Endothelial cell (in vitro differentiated cells): Measurements from ENCODE around the gene CGN. TPM values are rescaled to one million over a fixed set of nuclear protein-coding genes. Genes with fewer than 3 reads are reported as not detected.

Source experiments
- DNase-seq: peaks from one replicate; pipeline ENCODE4 v3.0.0; 2021; ENCODE audit warnings: low spot score
- H3K27ac Mint-ChIP-seq: one replicate; pipeline ENCODE4 v1.8.0; 2021; ENCODE audit warnings: mixed read lengths, inconsistent platforms; ENCODE audit not compliant: unreplicated experiment
- H3K27me3 Mint-ChIP-seq: one replicate; pipeline ENCODE4 v1.8.0; 2021; ENCODE audit warnings: mild to moderate bottlenecking, moderate library complexity, mixed read lengths, inconsistent platforms; ENCODE audit not compliant: unreplicated experiment
- H3K36me3 Mint-ChIP-seq: one replicate; pipeline ENCODE4 v1.8.0; 2021; ENCODE audit warnings: mild to moderate bottlenecking, low read depth, mixed read lengths, inconsistent platforms; ENCODE audit not compliant: unreplicated experiment
- H3K4me1 Mint-ChIP-seq: one replicate; pipeline ENCODE4 v1.8.0; 2021; ENCODE audit warnings: mild to moderate bottlenecking, mixed read lengths, inconsistent platforms; ENCODE audit not compliant: unreplicated experiment
- H3K4me3 Mint-ChIP-seq: one replicate; pipeline ENCODE4 v1.8.0; 2021; ENCODE audit warnings: mild to moderate bottlenecking, mixed read lengths, inconsistent platforms; ENCODE audit not compliant: unreplicated experiment
- H3K9me3 Mint-ChIP-seq: one replicate; pipeline ENCODE4 v1.8.0; 2021; ENCODE audit warnings: mixed read lengths, inconsistent platforms; ENCODE audit not compliant: unreplicated experiment
- CTCF ChIP-seq: fragments of 200-600 bp; sonication (generic); IDR thresholded peaks from one replicate; pipeline ENCODE4 v1.5.0; 2021; ENCODE audit warnings: antibody characterized with exemption; ENCODE audit not compliant: unreplicated experiment
- total RNA-seq: library from RNA; stranded (reverse); fragmentation: NEBNext Ultra II Directional; extraction: Animal tissue kit (Norgen Biotek cat#: 25700); gene quantifications from one replicate; pipeline ENCODE4 v1.2.1, GENCODE V29; 2021; ENCODE audit not compliant: unreplicated experiment

Gene CGN
- total RNA-seq, 1 donor from 2014 or later = 50.7 TPM

GRCh38 chr1:151581451-151581850 is 70.3 kb downstream of the CGN start:
- no peaks in the 10 kb centered on the region for H3K4me1 Mint-ChIP-seq
- no peaks in the 10 kb centered on the region for H3K27me3 Mint-ChIP-seq
- H3K36me3 Mint-ChIP-seq = peaks cover 32% of the 10 kb centered on the region
- no peak overlapping the region for H3K27ac Mint-ChIP-seq
- H3K4me3 Mint-ChIP-seq = no peak overlapping the region
- H3K9me3 Mint-ChIP-seq = no peaks in the 10 kb centered on the region
- DNase-seq = no peak
- no peak for TF ChIP-seq CTCF

GRCh38 chr1:151581921-151582320 is 70.7 kb downstream of the CGN start:
- Mint-ChIP-seq H3K4me3 (no peak overlapping the region), H3K27ac (no peak overlapping the region), H3K27me3 (no peaks in the 10 kb centered on the region), H3K36me3 (peaks cover 32% of the 10 kb centered on the region), H3K4me1 (no peaks in the 10 kb centered on the region), H3K9me3 (no peaks in the 10 kb centered on the region)
- no peak for DNase-seq
- TF ChIP-seq CTCF = no peak

GRCh38 chr1:151583796-151584195 is 72.6 kb downstream of the CGN start:
- no peaks in the 10 kb centered on the region for H3K4me1 Mint-ChIP-seq
- DNase-seq = no peak

GRCh38 chr1:151584278-151584677 is 73.1 kb downstream of the CGN start:
- H3K27ac Mint-ChIP-seq = no peak overlapping the region
- no peak for TF ChIP-seq CTCF
- peaks cover 25% of the 10 kb centered on the region for H3K36me3 Mint-ChIP-seq
- no peaks in the 10 kb centered on the region for H3K9me3 Mint-ChIP-seq
- no peak overlapping the region for H3K4me3 Mint-ChIP-seq
- H3K27me3 Mint-ChIP-seq = no peaks in the 10 kb centered on the region
- no peak for DNase-seq
- no peaks in the 10 kb centered on the region for H3K4me1 Mint-ChIP-seq

More at GRCh38 chr1:151583796-151584195, 72.6 kb downstream of the CGN start:
- TF ChIP-seq CTCF = no peak
- H3K9me3 Mint-ChIP-seq = no peaks in the 10 kb centered on the region
- H3K36me3 Mint-ChIP-seq = peaks cover 25% of the 10 kb centered on the region
- H3K4me3 Mint-ChIP-seq = no peak overlapping the region
- H3K27me3 Mint-ChIP-seq = no peaks in the 10 kb centered on the region
- H3K27ac Mint-ChIP-seq = no peak overlapping the region

- TF ChIP-seq CTCF = no peak
- Mint-ChIP-seq H3K4me3 (no peak overlapping the region), H3K4me1 (no peaks in the 10 kb centered on the region), H3K27me3 (no peaks in the 10 kb centered on the region), H3K27ac (no peak overlapping the region), H3K36me3 (peaks cover 25% of the 10 kb centered on the region), H3K9me3 (no peaks in the 10 kb centered on the region)
- no peak for DNase-seq
Measured at GRCh38 chr1:151584780-151585179, 73.6 kb downstream of the CGN start.
